ENCODE measurements around the gene HIPK3.

DNA sequence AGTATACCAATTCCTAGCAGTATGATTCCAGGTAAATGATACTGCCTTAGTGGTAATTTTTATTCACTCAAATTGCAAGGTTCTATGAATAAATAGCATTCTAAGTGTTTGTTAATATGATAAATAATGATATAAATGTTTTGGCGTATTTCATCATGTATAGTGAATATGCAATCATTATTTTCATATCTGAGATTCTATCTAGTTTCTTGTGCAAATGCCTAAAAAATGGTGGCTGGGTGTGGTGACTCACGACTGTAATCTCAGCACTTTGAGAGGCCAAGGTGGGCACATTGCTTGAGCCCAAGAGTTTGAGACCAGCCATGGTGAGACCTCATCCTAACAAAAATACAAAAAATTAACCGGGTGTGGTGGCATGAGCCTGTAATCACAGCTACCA is 13.9 kb downstream of the HIPK3 start:
- TF ChIP-seq, protein P1, sequence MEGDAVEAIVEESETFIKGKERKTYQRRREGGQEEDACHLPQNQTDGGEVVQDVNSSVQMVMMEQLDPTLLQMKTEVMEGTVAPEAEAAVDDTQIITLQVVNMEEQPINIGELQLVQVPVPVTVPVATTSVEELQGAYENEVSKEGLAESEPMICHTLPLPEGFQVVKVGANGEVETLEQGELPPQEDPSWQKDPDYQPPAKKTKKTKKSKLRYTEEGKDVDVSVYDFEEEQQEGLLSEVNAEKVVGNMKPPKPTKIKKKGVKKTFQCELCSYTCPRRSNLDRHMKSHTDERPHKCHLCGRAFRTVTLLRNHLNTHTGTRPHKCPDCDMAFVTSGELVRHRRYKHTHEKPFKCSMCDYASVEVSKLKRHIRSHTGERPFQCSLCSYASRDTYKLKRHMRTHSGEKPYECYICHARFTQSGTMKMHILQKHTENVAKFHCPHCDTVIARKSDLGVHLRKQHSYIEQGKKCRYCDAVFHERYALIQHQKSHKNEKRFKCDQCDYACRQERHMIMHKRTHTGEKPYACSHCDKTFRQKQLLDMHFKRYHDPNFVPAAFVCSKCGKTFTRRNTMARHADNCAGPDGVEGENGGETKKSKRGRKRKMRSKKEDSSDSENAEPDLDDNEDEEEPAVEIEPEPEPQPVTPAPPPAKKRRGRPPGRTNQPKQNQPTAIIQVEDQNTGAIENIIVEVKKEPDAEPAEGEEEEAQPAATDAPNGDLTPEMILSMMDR (IDR thresholded peaks at IDR 0.05; ENCODE audit: poor library complexity, severe bottlenecking): no peak
- TF ChIP-seq SMC3 (conservative IDR thresholded peaks at IDR 0.05; ENCODE audit: poor library complexity) (no peak), EZH2 (IDR thresholded peaks at IDR 0.05; ENCODE audit: borderline replicate concordance, insufficient read depth, low read length, poor library complexity, severe bottlenecking) (no peak), TAF1 (IDR thresholded peaks at IDR 0.05; ENCODE audit: low read depth) (no peak)

All from neural cell (in vitro differentiated cells).